GM23338 (cell line): ENCODE results near the gene IL1RL1. TPM values are rescaled to one million over a fixed set of nuclear protein-coding genes. Genes with fewer than 3 reads are reported as not detected.

ENCODE experiments used
- ATAC-seq: fragments of 200-7000 bp; cut with Tn5 transposase; 3 replicates; pipeline ENCODE4 v1.9.1; 2020
- DNase-seq: peaks from one replicate; pipeline ENCODE4 v3.0.0-alpha.2; 2015; ENCODE audit warnings: low spot score
- H2AFZ ChIP-seq: fragments of 200-600 bp; sonication (generic); 2 replicates; pipeline ENCODE4 v1.8.0; 2016; ENCODE audit warnings: antibody characterized with exemption, mild to moderate bottlenecking, moderate library complexity
- H3F3A ChIP-seq: fragments of 200-600 bp; sonication (generic); replicated peaks from 2 replicates; pipeline ENCODE4 v1.8.0; 2017; ENCODE audit warnings: antibody characterized with exemption, mixed run types, low read depth
- H3K27ac ChIP-seq: fragments of 200-600 bp; sonication (generic); 2 replicates; pipeline ENCODE4 v1.6.1; 2016; ENCODE audit warnings: low read depth
- H3K27me3 ChIP-seq: fragments of 200-600 bp; sonication (generic); 2 replicates; pipeline ENCODE4 v1.8.0; 2016; ENCODE audit warnings: mild to moderate bottlenecking, mixed run types, moderate library complexity; ENCODE audit not compliant: insufficient read depth
- H3K36me3 ChIP-seq: fragments of 200-600 bp; sonication (generic); 2 replicates; pipeline ENCODE4 v1.8.0; 2016; ENCODE audit warnings: mild to moderate bottlenecking; ENCODE audit not compliant: insufficient read depth
- H3K4me1 ChIP-seq: fragments of 200-600 bp; sonication (generic); 2 replicates; pipeline ENCODE4 v1.8.0; 2016; ENCODE audit warnings: mild to moderate bottlenecking, moderate library complexity; ENCODE audit not compliant: insufficient read depth
- H3K4me2 ChIP-seq: fragments of 200-600 bp; sonication (generic); 2 replicates; pipeline ENCODE4 v1.7.1; 2017; ENCODE audit warnings: mixed run types
- H3K4me3 ChIP-seq: fragments of 200-600 bp; sonication (generic); 2 replicates; pipeline ENCODE4 v1.6.1; 2016; ENCODE audit warnings: mixed run types
- H3K79me2 ChIP-seq: fragments of 200-600 bp; sonication (generic); replicated peaks from 2 replicates; pipeline ENCODE4 v1.8.0; 2017; ENCODE audit warnings: mild to moderate bottlenecking; ENCODE audit not compliant: insufficient read depth
- H3K9me2 ChIP-seq: fragments of 200-600 bp; sonication (generic); 2 replicates; pipeline ENCODE4 v1.8.0; 2017; ENCODE audit not compliant: insufficient read depth
- H4K20me1 ChIP-seq: fragments of 200-600 bp; sonication (generic); replicated peaks from 2 replicates; pipeline ENCODE4 v1.8.0; 2017; ENCODE audit warnings: mild to moderate bottlenecking; ENCODE audit not compliant: insufficient read depth
- H3K27ac Mint-ChIP-seq: 2 replicates; pipeline ENCODE4 v1.8.0; 2020; ENCODE audit warnings: inconsistent platforms, mild to moderate bottlenecking, moderate library complexity, mixed read lengths
- H3K27me3 Mint-ChIP-seq: 3 replicates; pipeline ENCODE4 v1.8.0; 2022; ENCODE audit warnings: low read depth, mild to moderate bottlenecking, moderate library complexity, mixed read lengths, inconsistent platforms; ENCODE audit not compliant: insufficient read depth, poor library complexity
- H3K36me3 Mint-ChIP-seq: 3 replicates; pipeline ENCODE4 v1.8.0; 2021; ENCODE audit warnings: low read depth, mild to moderate bottlenecking, inconsistent platforms, moderate library complexity, mixed read lengths
- H3K4me1 Mint-ChIP-seq: 3 replicates; pipeline ENCODE4 v1.8.0; 2020; ENCODE audit warnings: mild to moderate bottlenecking, inconsistent platforms, mixed read lengths
- H3K4me3 Mint-ChIP-seq: 3 replicates; pipeline ENCODE4 v1.8.0; 2021; ENCODE audit warnings: moderate library complexity, mild to moderate bottlenecking, inconsistent platforms, mixed read lengths
- H3K9me3 Mint-ChIP-seq: 3 replicates; pipeline ENCODE4 v1.8.0; 2020; ENCODE audit warnings: moderate library complexity, mild to moderate bottlenecking, inconsistent platforms, mixed read lengths
- CREB1 ChIP-seq: fragments of 250-450 bp; sonication (Bioruptor Pico); IDR thresholded peaks from 2 replicates; pipeline ENCODE4 v1.5.0; 2020; ENCODE audit warnings: low read depth, mild to moderate bottlenecking, moderate library complexity
- ETS1 ChIP-seq: IDR thresholded peaks from 2 replicates; pipeline ENCODE4 v1.6.1; 2016; ENCODE audit warnings: antibody characterized with exemption
- EZH2 ChIP-seq: fragments of 200-600 bp; sonication (generic); IDR thresholded peaks from one replicate; pipeline ENCODE4 v1.8.0; 2017; ENCODE audit warnings: antibody characterized with exemption, mild to moderate bottlenecking, low read depth; ENCODE audit not compliant: unreplicated experiment
- EZH2phosphoT487 ChIP-seq: fragments of 200-600 bp; sonication (generic); IDR thresholded peaks from one replicate; pipeline ENCODE4 v1.8.1; 2018; ENCODE audit warnings: antibody characterized with exemption; ENCODE audit not compliant: unreplicated experiment
- NANOG ChIP-seq: IDR thresholded peaks from 2 replicates; pipeline ENCODE4 v1.6.1; 2016; ENCODE audit warnings: antibody characterized with exemption, borderline replicate concordance
- POLR2AphosphoS5 ChIP-seq: IDR thresholded peaks from 2 replicates; pipeline ENCODE4 v1.6.1; 2016; ENCODE audit warnings: antibody characterized with exemption, low read depth
- REST ChIP-seq: IDR thresholded peaks from one replicate; pipeline ENCODE4 v1.6.1; 2018; ENCODE audit warnings: antibody characterized with exemption; ENCODE audit not compliant: unreplicated experiment
- STAT1 ChIP-seq: IDR thresholded peaks from one replicate; pipeline ENCODE4 v1.6.1; 2016; ENCODE audit warnings: antibody characterized with exemption; ENCODE audit not compliant: unreplicated experiment
- ZNF114 ChIP-seq: fragments of 250-450 bp; sonication (Bioruptor Pico); IDR thresholded peaks from 2 replicates; pipeline ENCODE4 v1.5.0; 2020; ENCODE audit warnings: mild to moderate bottlenecking, moderate library complexity
- ZNF462 ChIP-seq: fragments of 250-450 bp; sonication (Bioruptor Pico); IDR thresholded peaks from 2 replicates; pipeline ENCODE4 v1.5.0; 2020; ENCODE audit warnings: mild to moderate bottlenecking, moderate library complexity
- polyA plus RNA-seq: library from polyadenylated mRNA; unstranded; fragments of >200 nt; fragmentation: Nextera tagmentation; extraction: Ambion mirVana; gene quantifications from 2 replicates; pipeline ENCODE4 v1.2.1, GENCODE V29; 2016
- total RNA-seq: library from RNA; depleted of rRNA; stranded (reverse); fragments of >200 nt; shearing (Covaris generic); gene quantifications from 2 replicates; pipeline ENCODE4 v1.2.3, GENCODE V29; 2014

Gene IL1RL1
- total and polyA plus RNA-seq, 2 experiments from 2014 or later = not detected

GRCh38 chr2:102356741-102357140, 45.4 kb downstream of the IL1RL1 start (continued):
- no peak for TF ChIP-seq EZH2phosphoT487
- no peak for TF ChIP-seq STAT1
- no peak for TF ChIP-seq REST
- TF ChIP-seq NANOG = no peak

- no peaks in the 10 kb centered on the region for H3K79me2 ChIP-seq
- peaks cover 20% of the 10 kb centered on the region for H3K27me3 ChIP-seq
- H3K36me3 ChIP-seq = no peaks in the 10 kb centered on the region
- no peaks in the 10 kb centered on the region for H3K36me3 Mint-ChIP-seq
- H4K20me1 ChIP-seq = no peaks in the 10 kb centered on the region
- no peaks in the 10 kb centered on the region for H3F3A ChIP-seq
- H3K27ac ChIP-seq = no peak overlapping the region
- H3K4me3 Mint-ChIP-seq = no peak overlapping the region
- no peak overlapping the region for H2AFZ ChIP-seq
- H3K9me2 ChIP-seq = no peaks in the 10 kb centered on the region
- H3K4me3 ChIP-seq = no peak overlapping the region
- no peaks in the 10 kb centered on the region; the same call in 1 of the 2 replicates for H3K4me1 ChIP-seq
- peaks cover 9% of the 10 kb centered on the region; the same call in 2 of the 3 replicates for H3K4me1 Mint-ChIP-seq
- ATAC-seq (no peak), DNase-seq (no peak)
- H3K27ac Mint-ChIP-seq = no peak overlapping the region
- H3K27me3 Mint-ChIP-seq = peaks cover 12% of the 10 kb centered on the region
- H3K4me2 ChIP-seq = no peak overlapping the region
- no peaks in the 10 kb centered on the region for H3K9me3 Mint-ChIP-seq
- TF ChIP-seq REST (no peak), CREB1 (CRISPR knock-in tag) (no peak), POLR2AphosphoS5 (no peak), ETS1 (no peak), STAT1 (no peak), ZNF114 (CRISPR knock-in tag) (no peak), EZH2phosphoT487 (no peak), ZNF462 (CRISPR knock-in tag) (no peak), NANOG (no peak), EZH2 (no peak)
Observed at GRCh38 chr2:102357937-102358336, 46.6 kb downstream of the IL1RL1 start.
